G401 (cell line): Measurements from ENCODE around the gene PTMS. TPM values are rescaled to one million over a fixed set of nuclear protein-coding genes. Genes with fewer than 3 reads are reported as not detected.
A peak's percentile ranks its signal among the peaks of the same experiment; 100 is the strongest.

Experiments used
- DNase-seq: peaks from one replicate; pipeline ENCODE4 v3.0.0-alpha.2; 2015; ENCODE audit warnings: low spot score
- in situ Hi-C: cut with HindIII; loops from 2 replicates; pipeline ENCODE4 v1.10.0; 2016; ENCODE audit warnings: low sequenced_read_pairs, mixed read lengths
- total RNA-seq: library from RNA; depleted of rRNA; stranded (reverse); fragments of >200 nt; shearing (Covaris generic); gene quantifications from 2 replicates; pipeline ENCODE4 v1.2.3, GENCODE V29; 2014

The PTMS gene
- total RNA-seq, 1 experiment from 2014 or later: 267 TPM

DNA sequence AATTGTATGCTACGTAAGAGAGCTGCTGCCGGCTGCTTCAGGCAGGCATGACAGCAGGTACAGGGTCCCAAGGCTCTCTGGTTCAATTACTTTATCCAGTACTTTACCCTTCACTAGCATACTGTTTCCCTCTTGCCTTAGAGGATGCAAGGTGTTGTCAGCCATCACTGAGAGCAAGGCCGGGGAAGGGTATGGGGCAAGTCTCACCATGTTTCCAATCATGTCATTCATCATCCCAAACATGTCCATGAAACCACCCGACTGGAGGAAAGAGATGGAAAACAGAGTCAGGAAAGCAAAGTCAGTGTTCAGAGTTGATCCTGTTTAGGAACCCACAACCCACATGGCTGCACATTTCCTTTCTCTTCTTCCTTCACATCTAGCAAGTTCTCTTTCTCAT, 15.7 kb upstream of the PTMS start:
- in situ Hi-C loops: no loop called here
- no peak for DNase-seq

DNA sequence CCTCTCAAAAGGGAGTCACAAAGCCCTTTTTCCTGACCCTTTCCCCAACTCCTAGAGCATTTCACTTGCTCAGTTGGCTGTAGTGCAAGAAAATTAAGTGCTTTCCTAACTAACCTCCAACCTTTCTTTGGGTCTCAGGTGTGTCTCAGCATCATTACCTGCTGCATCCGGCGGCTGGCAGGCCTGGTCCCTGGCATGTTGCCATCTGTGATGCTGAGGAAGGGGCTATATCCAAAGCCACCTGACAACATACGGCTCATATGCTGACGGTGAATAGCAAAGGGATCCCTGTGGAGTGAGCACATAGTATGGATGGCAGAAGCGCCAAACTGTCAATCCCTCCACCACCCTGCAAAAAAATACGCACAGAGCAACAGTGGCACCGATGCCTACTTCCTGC, 14.4 kb upstream of the PTMS start:
- in situ Hi-C loops: no loop called here

DNA sequence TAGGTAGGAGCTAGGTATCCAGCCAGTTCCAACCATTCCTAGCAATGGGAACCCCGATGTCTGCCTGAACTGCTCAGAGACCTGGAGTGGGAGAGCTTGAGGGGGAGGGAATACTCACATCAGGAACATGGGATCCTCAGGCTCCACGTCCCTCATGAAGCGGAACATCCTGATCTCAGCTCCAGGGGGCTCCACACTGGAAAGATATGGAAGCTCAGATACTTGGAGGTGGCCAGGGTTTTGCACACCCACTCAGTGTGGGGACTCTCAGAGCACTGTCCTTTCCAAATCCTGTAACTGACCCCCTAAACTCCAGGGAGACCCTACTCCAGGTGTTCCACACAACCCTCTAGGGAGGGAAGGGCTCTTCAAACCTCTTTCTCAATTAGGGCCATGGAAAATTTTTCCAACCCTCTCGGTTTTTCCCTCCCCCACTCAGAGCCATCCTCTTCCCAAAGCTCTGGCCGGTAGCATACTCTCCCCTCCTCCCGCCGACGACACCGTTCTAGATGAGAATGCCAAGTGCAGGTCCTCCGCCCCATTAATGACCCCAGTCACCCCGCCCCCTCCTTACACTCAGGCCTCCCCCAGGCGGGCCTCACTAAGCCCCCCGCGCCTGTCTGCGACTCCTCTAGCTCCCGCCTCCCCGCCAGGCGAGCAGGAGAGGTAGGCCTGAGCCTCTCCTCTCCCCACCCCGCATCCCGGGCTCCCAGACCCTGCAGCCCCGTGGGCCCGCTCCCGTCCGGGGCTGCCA, 13.8 kb upstream of the PTMS start:
- DNase-seq: peak; percentile 45
- in situ Hi-C loops: no loop called here

More for the DNA sequence above, 14.4 kb upstream of the PTMS start:
- DNase-seq: no peak

DNA sequence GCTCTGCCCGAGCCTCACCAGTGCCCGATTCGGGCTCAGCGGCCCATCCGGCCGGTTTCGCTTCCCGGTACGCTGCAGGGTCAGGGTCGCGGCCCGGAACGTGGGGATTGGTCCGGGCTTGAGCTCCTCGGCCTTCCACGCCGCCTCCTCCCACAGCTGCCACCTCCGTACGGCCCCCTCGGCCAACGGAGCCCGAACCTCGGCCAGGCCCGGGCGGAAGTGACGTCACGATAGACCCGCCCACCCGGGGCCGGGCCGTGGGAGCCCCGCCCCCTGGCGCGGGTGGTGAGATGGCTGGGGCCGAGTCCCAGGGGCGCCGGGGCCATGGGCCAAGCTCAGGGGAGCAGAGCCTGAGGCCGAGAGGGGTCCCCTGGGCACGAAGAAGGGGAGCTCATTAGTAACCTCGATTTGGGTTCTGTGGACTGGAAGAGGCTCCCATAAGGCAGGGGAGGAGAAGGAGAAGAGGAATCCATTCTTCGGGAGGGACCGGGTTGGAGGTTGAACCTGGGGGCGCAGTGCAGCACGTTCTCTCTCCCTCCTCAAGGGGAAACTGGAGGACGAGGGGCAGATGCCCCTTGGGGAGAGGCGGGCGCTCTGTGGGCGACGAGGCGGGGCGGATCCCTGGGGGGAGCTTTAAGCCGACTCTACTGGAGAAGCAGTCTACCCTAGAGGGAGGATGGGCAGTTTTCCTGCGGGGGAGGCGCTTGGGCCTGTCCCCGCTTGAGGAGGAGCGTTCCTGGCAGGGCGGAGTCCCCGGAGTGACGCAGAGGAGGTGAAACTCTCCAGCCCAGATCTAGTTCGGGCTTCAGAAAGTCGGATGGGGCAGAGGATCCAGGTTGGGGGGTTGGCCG, 13.0 kb upstream of the PTMS start, which contains the start of gene MLF2:
Gene MLF2, minus strand, starts transcription at position 221 of the 851 bp plus-strand sequence. CDS start 807 bp downstream, outside the sequence.
- DNase-seq: peak; percentile 99
- in situ Hi-C loops: no loop called here

DNA sequence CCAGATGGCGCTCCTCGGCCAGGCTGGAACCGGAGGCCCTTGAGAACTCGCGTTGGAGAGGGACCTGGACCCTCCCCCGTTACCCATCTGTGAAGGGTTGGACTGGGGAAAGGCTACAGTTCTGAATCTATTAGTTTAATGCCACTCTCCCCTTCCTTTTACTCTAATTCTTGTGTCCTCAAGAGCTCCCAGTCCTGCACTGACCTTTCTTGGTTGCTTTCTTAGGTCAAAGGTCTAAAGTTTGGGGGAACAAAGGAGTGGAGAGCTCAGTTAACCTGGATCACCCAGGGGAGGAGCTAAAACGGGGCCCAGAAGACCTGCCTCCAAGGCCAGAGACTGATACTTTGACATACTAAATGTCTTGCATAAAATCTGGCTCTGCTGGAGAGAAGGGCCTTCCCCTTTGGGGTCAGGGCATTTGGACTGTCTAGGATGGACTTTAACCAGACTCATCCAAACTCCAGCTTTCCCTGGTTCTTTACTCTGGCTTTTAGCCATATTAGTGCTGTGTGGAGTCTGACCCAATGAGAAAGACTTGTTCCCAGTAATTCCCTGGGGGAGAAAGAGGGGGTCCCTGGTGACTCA, 12.3 kb upstream of the PTMS start:
- DNase-seq: no peak
- in situ Hi-C loops: no loop called here

DNA sequence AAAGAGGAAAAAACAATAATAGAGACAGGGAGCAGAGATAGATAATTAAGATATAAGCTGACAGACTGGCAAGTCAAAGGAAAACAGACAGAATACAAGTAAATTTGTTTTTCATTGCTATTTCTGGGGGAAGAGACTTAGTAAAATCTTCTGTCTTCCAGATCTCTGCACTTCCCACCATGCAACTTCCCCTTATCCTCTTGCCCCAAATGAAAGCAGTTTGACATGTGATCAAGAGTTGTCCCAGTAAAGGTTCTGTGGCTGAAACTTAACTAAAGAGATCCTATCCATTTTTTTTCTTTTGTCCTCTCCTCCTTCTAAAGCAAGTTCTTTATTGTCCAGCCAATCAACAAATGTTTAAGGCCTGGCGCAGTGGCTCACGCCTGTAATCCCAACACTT, 11.8 kb upstream of the PTMS start:
- in situ Hi-C loops: no loop called here
- DNase-seq: no peak

DNA sequence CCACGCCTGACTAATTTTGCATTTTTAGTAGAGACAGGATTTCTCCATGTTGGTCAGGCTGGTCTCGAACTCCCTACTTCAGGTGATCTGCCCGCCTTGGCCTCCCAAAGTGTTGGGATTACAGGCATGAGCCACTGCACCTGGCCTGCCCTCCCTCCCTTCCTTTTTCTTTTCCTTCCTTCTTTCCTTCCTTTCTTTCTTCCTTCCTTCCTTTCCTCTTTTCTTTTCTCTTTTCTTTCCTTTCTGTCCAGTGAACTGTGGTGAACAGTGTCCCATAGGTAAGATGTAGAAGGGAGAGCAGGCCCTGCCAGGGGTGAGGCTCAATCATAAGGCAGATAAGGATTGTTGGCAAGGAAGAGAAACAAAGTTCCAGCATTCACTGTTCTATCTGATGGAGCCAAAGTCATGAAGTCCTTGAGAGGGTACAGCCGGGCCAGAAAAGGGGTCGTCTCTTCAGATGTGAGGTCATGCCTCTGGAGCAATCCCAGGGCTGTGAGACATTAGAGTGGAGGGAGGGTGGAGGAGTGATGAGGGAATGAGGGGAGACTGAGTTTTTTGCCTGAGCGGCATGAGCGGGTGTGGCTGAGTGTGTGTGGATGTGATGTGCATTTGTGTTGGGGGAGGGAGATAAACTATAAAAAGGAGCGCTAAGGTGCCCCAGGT, 9.0 kb upstream of the PTMS start:
- in situ Hi-C loops: no loop called here
- DNase-seq: no peak

DNA sequence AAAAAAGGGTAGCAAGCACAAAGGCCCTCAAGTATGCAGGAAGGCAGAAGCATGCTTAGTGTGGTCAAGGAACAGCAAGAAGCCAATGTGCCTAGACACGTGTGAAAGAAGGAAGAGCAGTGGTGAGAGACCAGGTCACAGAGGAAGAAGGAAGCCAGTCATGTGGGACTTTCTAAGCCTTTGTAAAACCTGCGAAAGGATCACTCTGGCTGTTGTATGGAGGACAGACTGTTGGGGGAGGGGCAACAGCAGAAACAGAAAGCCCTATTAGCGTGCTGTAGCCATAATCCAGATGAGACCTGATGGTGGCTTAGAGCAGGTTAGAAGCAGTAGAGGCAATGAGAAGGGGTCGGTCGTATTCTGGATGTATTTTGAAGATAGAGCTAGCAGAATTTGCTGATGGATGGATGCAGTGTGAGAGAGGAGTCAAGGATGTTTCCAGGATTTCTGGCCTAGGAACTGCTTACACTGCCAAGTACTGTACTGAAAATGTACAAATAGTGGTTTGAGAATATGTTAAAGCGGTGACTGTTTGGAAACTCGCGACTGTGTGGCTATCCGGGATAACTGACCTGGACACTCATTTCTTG, 7.6 kb upstream of the PTMS start:
- in situ Hi-C loops: no loop called here
- DNase-seq: no peak

DNA sequence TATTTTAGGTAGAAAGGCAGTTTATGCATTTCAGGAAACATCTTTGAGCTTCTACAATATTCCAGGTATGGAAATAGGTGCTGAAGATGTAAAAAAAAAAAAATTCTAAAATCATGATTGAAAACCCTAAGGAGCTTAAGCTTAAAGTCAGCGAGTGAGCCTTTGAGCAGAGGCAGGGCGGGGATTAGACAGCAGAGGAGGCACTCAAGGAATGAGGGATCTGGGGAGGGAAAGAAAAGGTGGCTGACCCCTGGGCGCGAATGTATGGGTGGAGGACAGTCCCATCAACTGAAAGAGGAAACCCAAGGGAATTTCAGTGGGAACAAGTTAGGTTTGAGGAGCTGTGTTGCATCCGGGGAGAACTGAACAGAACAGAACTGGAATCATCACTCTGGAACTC, 6.4 kb upstream of the PTMS start:
- no peak for DNase-seq
- in situ Hi-C loops: no loop called here

DNA sequence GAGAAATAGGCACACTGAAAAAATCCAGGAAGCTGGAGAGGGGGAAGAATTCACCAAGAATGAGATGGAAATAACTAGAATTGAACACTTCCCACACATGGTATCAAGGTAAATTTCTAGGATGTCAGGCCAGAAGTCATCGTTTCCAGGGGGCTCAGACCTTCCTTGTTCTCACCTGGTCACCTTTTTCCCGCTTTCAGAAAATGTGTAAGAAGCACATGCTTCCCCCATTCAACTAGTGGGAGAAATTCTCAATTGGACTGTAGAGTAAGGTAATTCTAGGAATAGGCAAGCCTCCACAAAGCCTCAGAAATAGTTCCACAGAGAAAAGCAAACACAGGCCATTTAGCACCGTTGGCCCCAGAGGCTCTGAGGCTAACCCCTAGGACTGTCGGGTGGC, 2.8 kb upstream of the PTMS start:
- no peak for DNase-seq
- in situ Hi-C loops: no loop called here

DNA sequence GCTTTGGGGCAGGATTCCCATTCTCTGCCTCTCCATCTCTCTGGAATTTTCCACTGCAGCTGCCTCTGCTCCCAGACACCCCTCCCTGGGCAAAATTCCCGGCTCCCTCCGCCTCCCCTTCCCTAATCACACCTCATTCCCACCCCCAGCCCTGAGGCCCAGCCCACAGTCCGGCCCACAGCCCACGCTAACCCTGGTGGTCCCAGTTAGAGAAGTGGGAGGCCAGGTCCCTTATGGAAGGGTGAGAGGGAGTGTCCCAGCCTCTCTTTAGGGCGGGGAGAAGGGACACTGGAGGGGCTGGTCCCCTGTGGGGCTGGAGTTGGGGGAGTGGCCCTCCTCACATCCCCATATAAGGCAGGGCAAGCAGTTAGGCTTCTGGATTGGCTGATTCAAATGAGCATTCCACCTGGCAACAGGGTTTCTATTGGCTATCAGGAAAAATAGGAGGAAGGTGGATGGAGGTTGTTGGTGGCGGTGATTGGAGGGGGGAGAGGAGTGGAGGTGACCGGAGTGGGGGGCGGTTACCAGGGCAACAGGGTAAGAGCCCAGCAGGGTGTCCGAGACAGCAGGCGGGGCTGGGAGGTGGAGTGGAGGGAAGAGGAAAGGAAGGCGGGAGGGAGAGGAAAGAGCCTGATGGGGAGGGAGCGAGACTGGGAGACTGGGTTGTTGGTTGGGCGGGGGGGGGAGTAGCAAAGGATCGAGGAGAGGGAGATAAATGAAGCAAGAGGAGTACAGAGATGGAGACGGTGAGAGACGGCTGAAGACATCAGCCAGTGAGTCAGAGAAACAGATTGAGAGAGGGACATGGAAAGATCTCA, 1.9 kb upstream of the PTMS start:
- in situ Hi-C loops: no loop called here
- peak; percentile 100 for DNase-seq

DNA sequence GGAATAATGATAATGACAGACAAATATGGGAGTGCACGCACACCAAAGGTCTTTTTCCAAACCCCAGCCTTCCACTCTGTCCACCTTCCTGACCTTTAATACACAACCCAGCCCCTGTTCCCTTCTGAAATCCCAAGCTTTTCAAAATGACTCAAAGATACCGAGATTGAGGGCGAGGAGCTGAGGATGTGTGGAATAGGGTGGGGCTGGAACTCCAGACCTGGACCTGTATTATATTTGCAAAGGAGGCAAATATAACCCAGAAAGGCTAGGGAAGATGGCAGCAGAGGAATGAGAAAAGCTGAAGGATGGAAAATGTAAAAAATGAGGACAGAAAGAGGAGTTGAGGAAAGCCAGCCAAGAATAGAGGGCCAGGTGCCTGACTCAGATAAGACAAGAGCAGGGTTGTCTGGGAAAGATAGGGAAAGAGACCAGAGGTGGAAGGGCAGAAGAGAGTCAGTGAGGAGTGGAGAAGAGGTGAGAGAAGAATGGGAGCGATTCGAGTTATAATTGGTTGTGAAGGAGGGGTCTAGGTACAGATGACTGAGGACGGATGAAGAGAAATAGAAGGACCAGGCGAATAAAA, 1.0 kb upstream of the PTMS start:
- in situ Hi-C loops: no loop called here
- peak; percentile 74 for DNase-seq

DNA sequence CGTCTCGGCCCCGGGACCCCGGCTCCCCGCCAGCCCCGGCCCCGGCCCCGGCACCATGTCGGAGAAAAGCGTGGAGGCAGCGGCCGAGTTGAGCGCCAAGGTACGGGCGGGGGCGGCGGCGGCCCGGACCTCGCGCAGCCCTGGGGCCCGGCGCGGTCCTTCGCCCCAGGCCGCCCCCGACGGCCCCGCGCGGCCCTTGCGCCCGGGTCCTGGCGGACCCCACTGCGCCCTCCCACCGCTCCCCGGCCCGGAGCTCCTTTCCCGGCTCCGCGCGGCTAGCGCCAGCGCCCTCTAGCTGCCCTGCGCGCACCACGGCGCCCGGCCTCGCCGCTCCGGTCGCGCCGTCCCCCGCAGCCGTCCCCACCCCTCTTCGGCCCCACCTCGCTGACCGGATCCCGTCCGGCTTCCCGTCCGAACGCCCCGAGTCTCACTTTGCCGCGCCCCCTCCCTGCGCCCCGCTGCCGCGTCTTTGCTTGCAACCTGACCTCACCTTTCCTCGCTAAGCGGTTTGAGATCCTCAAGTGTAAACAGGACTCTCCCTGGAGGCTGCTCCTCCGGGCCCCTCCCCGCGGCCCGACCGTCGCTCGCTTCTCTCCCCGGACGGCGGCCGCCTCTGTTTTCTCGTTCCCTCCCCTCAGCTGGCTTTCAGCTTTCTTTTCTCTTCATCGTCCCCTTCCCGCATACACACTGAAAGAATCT, 637 bp downstream of the PTMS start:
- in situ Hi-C loops: no loop called here
- peak; percentile 74 for DNase-seq

DNA sequence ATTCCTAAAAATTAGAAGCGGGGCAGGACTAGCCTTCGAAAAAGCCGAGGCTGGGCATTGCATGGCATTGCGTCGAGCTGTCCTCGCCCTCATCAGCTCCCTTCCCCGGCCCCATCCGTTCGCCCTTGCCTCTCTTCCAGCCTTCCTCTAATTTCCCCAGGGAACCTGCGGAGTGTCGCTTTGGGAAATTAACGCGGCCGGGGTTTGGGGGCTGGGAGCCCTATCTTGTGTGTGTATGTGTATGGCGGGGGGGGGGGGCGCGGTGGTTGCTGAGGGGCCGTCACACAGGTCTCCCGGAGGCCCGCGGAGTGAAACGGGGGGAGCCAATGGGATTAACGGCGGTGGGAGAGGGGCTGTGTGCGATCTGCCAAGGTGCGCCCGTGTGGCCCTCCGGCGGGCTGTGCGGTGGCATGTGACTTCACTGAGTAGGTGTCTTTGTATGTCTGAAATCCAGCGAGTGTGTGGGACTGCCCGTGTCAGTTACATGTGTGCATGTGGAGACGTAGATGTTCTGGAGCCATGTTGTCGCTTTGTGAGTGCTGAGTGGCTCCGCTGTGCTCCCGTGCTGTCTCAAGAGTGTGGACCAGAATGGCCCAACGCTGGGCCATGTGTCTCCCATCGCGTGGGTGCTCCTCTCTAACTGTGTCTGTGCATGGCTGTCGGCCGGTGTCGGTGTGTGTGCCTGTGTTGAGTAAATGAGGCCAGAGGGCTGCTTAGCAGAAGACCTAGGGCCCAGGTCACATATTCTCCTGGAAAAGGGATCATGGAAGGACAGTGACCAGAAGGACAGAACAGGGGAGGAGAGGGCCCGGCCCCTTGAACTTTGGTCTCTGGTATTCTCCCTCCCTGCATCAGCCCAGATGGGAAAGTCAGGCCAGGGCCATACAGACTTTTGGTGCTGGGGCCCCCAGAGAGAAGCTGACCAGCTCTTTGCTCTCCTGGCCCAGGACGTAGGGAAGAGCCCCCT, 1.5 kb downstream of the PTMS start:
- DNase-seq: peak; percentile 64
- in situ Hi-C loops: no loop called here

DNA sequence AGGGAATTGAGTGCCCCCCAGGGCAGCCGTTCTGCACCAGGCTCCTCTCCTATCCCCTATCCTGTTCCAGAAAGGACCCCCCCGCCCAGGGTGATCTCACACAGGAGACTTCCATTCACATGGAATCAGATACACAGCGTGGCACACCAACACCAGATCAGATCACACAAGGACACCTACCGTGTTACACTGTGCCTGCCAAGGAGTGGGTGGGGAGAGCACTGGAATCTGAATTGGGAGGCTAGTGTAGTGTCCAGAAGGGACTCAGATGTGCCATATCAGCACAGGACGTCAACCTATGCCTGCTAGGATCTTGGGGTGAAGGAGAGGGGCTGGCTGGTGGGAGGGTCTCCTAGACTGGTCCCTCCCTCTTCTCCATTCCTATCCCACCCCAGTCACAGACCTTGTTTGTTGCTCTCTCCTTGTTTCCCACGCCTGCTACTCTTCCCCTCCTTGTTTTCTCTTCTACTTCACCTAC, 2.3 kb downstream of the PTMS start:
- peak; percentile 41 for DNase-seq
- in situ Hi-C loops: no loop called here

DNA sequence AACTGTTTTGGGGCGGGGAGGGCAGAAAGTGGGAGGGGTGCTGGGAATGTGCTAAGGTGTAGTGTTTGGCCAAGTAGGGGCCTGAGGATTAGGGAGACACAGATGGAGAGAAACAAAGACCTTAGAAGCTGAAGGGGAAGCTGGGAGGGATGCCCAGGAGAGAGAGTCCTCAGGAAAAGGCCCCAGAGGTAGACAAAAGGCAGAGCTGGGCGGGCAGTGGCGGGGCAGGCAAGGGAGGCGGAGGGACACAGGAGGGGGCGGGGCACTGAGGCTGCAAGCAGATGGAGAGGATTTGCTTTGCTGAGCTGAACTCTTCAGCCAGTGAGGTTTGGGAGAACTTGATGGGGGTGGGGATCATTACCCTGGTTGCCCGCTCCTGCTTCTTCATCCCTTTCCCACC, 2.8 kb downstream of the PTMS start:
- peak; percentile 85 for DNase-seq
- in situ Hi-C loops: no loop called here
